ENCODE results near the gene TSPAN14. TPM values are rescaled to one million over a fixed set of nuclear protein-coding genes. Genes with fewer than 3 reads are reported as not detected.
A peak's percentile ranks its signal among the peaks of the same experiment; 100 is the strongest.

TSPAN14 gene
- total RNA-seq, 2 donors from 2014 or later: 121 to 123 TPM

- Histone ChIP-seq H3K27ac (ENCODE audit: low read depth, low read length) (peak overlapping the region; percentile 34), H3K4me3 (ENCODE audit: low read length) (no peak overlapping the region), H3K9ac (ENCODE audit: extremely low read depth, low read length, poor library complexity, severe bottlenecking) (no peak overlapping the region), H3K36me3 (ENCODE audit: control insufficient read depth, insufficient read depth, low read length) (peaks cover 40% of the 10 kb centered on the region), H3K9me3 (ENCODE audit: control insufficient read depth, low read length) (no peaks in the 10 kb centered on the region), H3K4me1 (ENCODE audit: control insufficient read depth, insufficient read depth, low read length) (peaks cover 26% of the 10 kb centered on the region), H3K27me3 (ENCODE audit: control insufficient read depth, insufficient read depth, low read length, poor library complexity, severe bottlenecking) (no peaks in the 10 kb centered on the region)
- Mint-ChIP-seq H3K36me3 (ENCODE audit: low read depth) (peaks cover 25% of the 10 kb centered on the region), H3K4me3 (no peak overlapping the region), H3K27ac (no peak overlapping the region), H3K27me3 (ENCODE audit: insufficient read depth) (no peaks in the 10 kb centered on the region), H3K4me1 (peaks cover 58% of the 10 kb centered on the region), H3K9me3 (no peaks in the 10 kb centered on the region)
- DNase-seq: no peak
- no peak for TF ChIP-seq CTCF (conservative IDR thresholded peaks at IDR 0.05)
- WGBS, 2 experiments (ENCODE audit: insufficient coverage in 1 of 2, insufficient read length in 1 of 2): 90 to 94% methylated on average over 3 to 7 of the region's 7 CpGs
These were observed 14.8 kb downstream of the TSPAN14 start for GRCh38 chr10:80468806-80469421.

- H3K27ac ChIP-seq (ENCODE audit: low read depth, low read length): no peak overlapping the region
- no peaks in the 10 kb centered on the region for H3K27me3 ChIP-seq (ENCODE audit: control insufficient read depth, insufficient read depth, low read length, poor library complexity, severe bottlenecking)
- no peak overlapping the region for H3K4me3 ChIP-seq (ENCODE audit: low read length)
- H3K27me3 Mint-ChIP-seq (ENCODE audit: insufficient read depth): no peaks in the 10 kb centered on the region
- peaks cover 29% of the 10 kb centered on the region for H3K36me3 Mint-ChIP-seq (ENCODE audit: low read depth)
- H3K4me1 ChIP-seq (ENCODE audit: control insufficient read depth, insufficient read depth, low read length): peaks cover 21% of the 10 kb centered on the region
- WGBS, 2 experiments (ENCODE audit: insufficient coverage in 1 of 2, insufficient read length in 1 of 2): 100% methylated on average over 2 to 3 of the region's 3 CpGs
- no peaks in the 10 kb centered on the region for H3K9me3 Mint-ChIP-seq
- no peak for TF ChIP-seq CTCF (conservative IDR thresholded peaks at IDR 0.05)
- no peak overlapping the region for H3K9ac ChIP-seq (ENCODE audit: extremely low read depth, low read length, poor library complexity, severe bottlenecking)
- H3K9me3 ChIP-seq (ENCODE audit: control insufficient read depth, low read length): no peaks in the 10 kb centered on the region
- peaks cover 40% of the 10 kb centered on the region for H3K36me3 ChIP-seq (ENCODE audit: control insufficient read depth, insufficient read depth, low read length)
- no peak overlapping the region for H3K4me3 Mint-ChIP-seq
- H3K27ac Mint-ChIP-seq: no peak overlapping the region
- DNase-seq: no peak
- H3K4me1 Mint-ChIP-seq: peaks cover 57% of the 10 kb centered on the region
These were observed 16.2 kb downstream of the TSPAN14 start for GRCh38 chr10:80470266-80470665.

- no peak overlapping the region for H3K9ac ChIP-seq (ENCODE audit: extremely low read depth, low read length, poor library complexity, severe bottlenecking)
- Mint-ChIP-seq H3K4me1 (peaks cover 50% of the 10 kb centered on the region), H3K27me3 (ENCODE audit: insufficient read depth) (no peaks in the 10 kb centered on the region), H3K4me3 (no peak overlapping the region), H3K9me3 (no peaks in the 10 kb centered on the region), H3K36me3 (ENCODE audit: low read depth) (peaks cover 29% of the 10 kb centered on the region), H3K27ac (peak overlapping the region; percentile 60)
- H3K4me1 ChIP-seq (ENCODE audit: control insufficient read depth, insufficient read depth, low read length): peaks cover 15% of the 10 kb centered on the region
- H3K27ac ChIP-seq (ENCODE audit: low read depth, low read length): no peak overlapping the region
- H3K4me3 ChIP-seq (ENCODE audit: low read length): no peak overlapping the region
- no peaks in the 10 kb centered on the region for H3K27me3 ChIP-seq (ENCODE audit: control insufficient read depth, insufficient read depth, low read length, poor library complexity, severe bottlenecking)
- 92% methylated on average over 3 of the region's 3 CpGs; no CpG with 5 or more reads in 1 of the 2 experiments for WGBS, 2 experiments (ENCODE audit: insufficient coverage in 1 of 2, insufficient read length in 1 of 2)
- no peaks in the 10 kb centered on the region for H3K9me3 ChIP-seq (ENCODE audit: control insufficient read depth, low read length)
- H3K36me3 ChIP-seq (ENCODE audit: control insufficient read depth, insufficient read depth, low read length): peaks cover 40% of the 10 kb centered on the region
- no peak for TF ChIP-seq CTCF (conservative IDR thresholded peaks at IDR 0.05)
- no peak for DNase-seq
These were observed 16.9 kb downstream of the TSPAN14 start for GRCh38 chr10:80471001-80471400.
